ENCODE data around the gene WWP2.

GRCh38 chr16:69779724-69780123 is 17.6 kb downstream of the WWP2 start:
- TF ChIP-seq GLI2 (tag by site-specific recombination; IDR thresholded peaks at IDR 0.05; ENCODE audit: borderline replicate concordance, low read depth) (no peak), ZNF549 (tag by site-specific recombination; IDR thresholded peaks at IDR 0.05) (no peak), CTCF (tag by site-specific recombination; IDR thresholded peaks at IDR 0.05) (no peak), SCRT2 (tag by site-specific recombination; IDR thresholded peaks at IDR 0.05) (no peak), PBX3 (CRISPR knock-in tag; IDR thresholded peaks at IDR 0.05) (no peak), ATF2 (tag by site-specific recombination; IDR thresholded peaks at IDR 0.05; ENCODE audit: low read depth) (no peak), ZNF747 (tag by site-specific recombination; IDR thresholded peaks at IDR 0.05) (no peak), ZFP37 (tag by site-specific recombination; IDR thresholded peaks at IDR 0.05) (no peak), ZNF37A (tag by site-specific recombination; IDR thresholded peaks at IDR 0.05) (no peak), ZNF133 (tag by site-specific recombination; IDR thresholded peaks at IDR 0.05) (no peak), TCF7L2 (IDR thresholded peaks at IDR 0.05; ENCODE audit: borderline replicate concordance, low read depth, low read length) (no peak)
- TF ChIP-seq, protein P1, sequence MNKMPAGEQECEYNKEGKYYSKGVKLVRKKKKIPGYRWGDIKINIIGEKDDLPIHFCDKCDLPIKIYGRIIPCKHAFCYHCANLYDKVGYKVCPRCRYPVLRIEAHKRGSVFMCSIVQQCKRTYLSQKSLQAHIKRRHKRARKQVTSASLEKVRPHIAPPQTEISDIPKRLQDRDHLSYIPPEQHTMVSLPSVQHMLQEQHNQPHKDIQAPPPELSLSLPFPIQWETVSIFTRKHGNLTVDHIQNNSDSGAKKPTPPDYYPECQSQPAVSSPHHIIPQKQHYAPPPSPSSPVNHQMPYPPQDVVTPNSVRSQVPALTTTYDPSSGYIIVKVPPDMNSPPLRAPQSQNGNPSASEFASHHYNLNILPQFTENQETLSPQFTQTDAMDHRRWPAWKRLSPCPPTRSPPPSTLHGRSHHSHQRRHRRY (tag by site-specific recombination; IDR thresholded peaks at IDR 0.05) = no peak

All from HEK293 (cell line).